ENCODE results near the gene ZNF678.
"Not testable (repeated sequence)": the region's sequence is repeated elsewhere in the genome, so short reads cannot be mapped to it uniquely, and the experiment has no call there.

ZNF678 gene

GRCh38 chr1:227545361-227545760 lies 18.0 kb upstream of the ZNF678 start:
- Mint-ChIP-seq H3K36me3 (ENCODE audit: insufficient read depth) (no peaks in the 10 kb centered on the region), H3K4me1 (ENCODE audit: low read depth in 2 of 2) (peaks cover 0 to 6% of the 10 kb centered on the region in 2 donors), H3K9me3 (no peaks in the 10 kb centered on the region), H3K27me3 (peaks cover 2 to 4% of the 10 kb centered on the region in 2 donors), H3K4me3 (peak overlapping the region in 1 of 2 donors; percentile 21), H3K27ac (peak overlapping the region; percentile 20 to 46)
- DNase-seq (no peak), ATAC-seq (replicated peaks) (no peak)

GRCh38 chr1:227546059-227546458 lies 17.3 kb upstream of the ZNF678 start:
- H3K4me1 Mint-ChIP-seq (ENCODE audit: low read depth in 2 of 2): peaks cover 0 to 6% of the 10 kb centered on the region in 2 donors
- ATAC-seq (replicated peaks): no peak
- H3K9me3 Mint-ChIP-seq: no peaks in the 10 kb centered on the region
- DNase-seq: no peak
- H3K4me3 Mint-ChIP-seq: no peak overlapping the region
- H3K27ac Mint-ChIP-seq: peak overlapping the region in 1 of 2 donors; percentile 20
- peaks cover 4 to 11% of the 10 kb centered on the region in 2 donors for H3K27me3 Mint-ChIP-seq
- no peaks in the 10 kb centered on the region for H3K36me3 Mint-ChIP-seq (ENCODE audit: insufficient read depth)

- no peak for ATAC-seq (replicated peaks)
- Mint-ChIP-seq H3K36me3 (ENCODE audit: insufficient read depth) (no peaks in the 10 kb centered on the region), H3K27me3 (peaks cover 4 to 17% of the 10 kb centered on the region in 2 donors), H3K9me3 (peaks cover 2 to 3% of the 10 kb centered on the region in 2 donors), H3K27ac (no peak overlapping the region), H3K4me3 (no peak overlapping the region), H3K4me1 (ENCODE audit: low read depth in 2 of 2) (peaks cover 0 to 3% of the 10 kb centered on the region in 2 donors)
- no peak for DNase-seq
Measured at GRCh38 chr1:227546598-227547309, 16.6 kb upstream of the ZNF678 start.

GRCh38 chr1:227547310-227548118 lies 15.8 kb upstream of the ZNF678 start:
- no peaks in the 10 kb centered on the region for H3K36me3 Mint-ChIP-seq (ENCODE audit: insufficient read depth)
- H3K4me3 Mint-ChIP-seq: no peak overlapping the region
- no peak overlapping the region for H3K27ac Mint-ChIP-seq
- ATAC-seq (replicated peaks) (no peak), DNase-seq (no peak)
- H3K4me1 Mint-ChIP-seq (ENCODE audit: low read depth in 2 of 2): peaks cover 0 to 3% of the 10 kb centered on the region in 2 donors
- H3K27me3 Mint-ChIP-seq: peaks cover 7 to 24% of the 10 kb centered on the region in 2 donors
- H3K9me3 Mint-ChIP-seq: peaks cover 4 to 10% of the 10 kb centered on the region in 2 donors

- DNase-seq (no peak), ATAC-seq (replicated peaks) (no peak)
- Mint-ChIP-seq H3K27me3 (peaks cover 12 to 30% of the 10 kb centered on the region in 2 donors), H3K4me3 (no peak overlapping the region), H3K4me1 (ENCODE audit: low read depth in 2 of 2) (peaks cover 0 to under 1% of the 10 kb centered on the region in 2 donors), H3K27ac (no peak overlapping the region), H3K9me3 (peaks cover 6 to 13% of the 10 kb centered on the region in 2 donors), H3K36me3 (ENCODE audit: insufficient read depth) (no peaks in the 10 kb centered on the region)
Measured at GRCh38 chr1:227548119-227548397, 15.3 kb upstream of the ZNF678 start.

- ATAC-seq (replicated peaks): no peak
- H3K36me3 Mint-ChIP-seq (ENCODE audit: insufficient read depth): no peaks in the 10 kb centered on the region
- H3K27ac Mint-ChIP-seq: no peak overlapping the region
- H3K4me3 Mint-ChIP-seq: no peak overlapping the region
- no peak for DNase-seq
- no peaks in the 10 kb centered on the region for H3K4me1 Mint-ChIP-seq (ENCODE audit: low read depth in 2 of 2)
- H3K27me3 Mint-ChIP-seq: peaks cover 12 to 31% of the 10 kb centered on the region in 2 donors
- H3K9me3 Mint-ChIP-seq: peaks cover 6 to 13% of the 10 kb centered on the region in 2 donors
Measured at GRCh38 chr1:227548448-227548847, 14.9 kb upstream of the ZNF678 start.

- ATAC-seq (replicated peaks) (no peak), DNase-seq (no peak)
- Mint-ChIP-seq H3K27me3 (peaks cover 20 to 31% of the 10 kb centered on the region in 2 donors), H3K36me3 (ENCODE audit: insufficient read depth) (no peaks in the 10 kb centered on the region), H3K4me1 (ENCODE audit: low read depth in 2 of 2) (no peaks in the 10 kb centered on the region), H3K4me3 (no peak overlapping the region), H3K9me3 (peaks cover 6 to 13% of the 10 kb centered on the region in 2 donors), H3K27ac (no peak overlapping the region)
Measured at GRCh38 chr1:227549892-227550291, 13.5 kb upstream of the ZNF678 start.

GRCh38 chr1:227551881-227552280 lies 11.5 kb upstream of the ZNF678 start:
- peaks cover 6 to 13% of the 10 kb centered on the region in 2 donors for H3K9me3 Mint-ChIP-seq
- H3K36me3 Mint-ChIP-seq (ENCODE audit: insufficient read depth); H3K4me1 Mint-ChIP-seq (ENCODE audit: low read depth in 2 of 2); H3K27ac Mint-ChIP-seq; DNase-seq; H3K4me3 Mint-ChIP-seq; ATAC-seq (replicated peaks): not testable (repeated sequence)
- H3K27me3 Mint-ChIP-seq: peaks cover 20 to 31% of the 10 kb centered on the region in 2 donors

- DNase-seq: no peak
- H3K4me1 Mint-ChIP-seq (ENCODE audit: low read depth in 2 of 2): peaks cover 0 to 5% of the 10 kb centered on the region in 2 donors
- H3K36me3 Mint-ChIP-seq (ENCODE audit: insufficient read depth): no peaks in the 10 kb centered on the region
- peaks cover 29 to 44% of the 10 kb centered on the region in 2 donors for H3K27me3 Mint-ChIP-seq
- H3K4me3 Mint-ChIP-seq: no peak overlapping the region
- peaks cover 6 to 13% of the 10 kb centered on the region in 2 donors for H3K9me3 Mint-ChIP-seq
- no peak for ATAC-seq (replicated peaks)
- H3K27ac Mint-ChIP-seq: no peak overlapping the region
Measured at GRCh38 chr1:227556288-227556687, 7.1 kb upstream of the ZNF678 start.

- Mint-ChIP-seq H3K27ac (no peak overlapping the region), H3K4me1 (ENCODE audit: low read depth in 2 of 2) (peaks cover 3 to 7% of the 10 kb centered on the region in 2 donors), H3K36me3 (ENCODE audit: insufficient read depth) (peaks cover 5% of the 10 kb centered on the region), H3K9me3 (no peaks in the 10 kb centered on the region), H3K4me3 (no peak overlapping the region), H3K27me3 (peaks cover 21 to 38% of the 10 kb centered on the region in 2 donors)
- ATAC-seq (replicated peaks): no peak
- no peak for DNase-seq
Measured at GRCh38 chr1:227557962-227558725, 5.2 kb upstream of the ZNF678 start.

- peaks cover 11% of the 10 kb centered on the region for H3K36me3 Mint-ChIP-seq (ENCODE audit: insufficient read depth)
- H3K4me3 Mint-ChIP-seq: no peak overlapping the region
- H3K27me3 Mint-ChIP-seq: peaks cover 21 to 37% of the 10 kb centered on the region in 2 donors
- ATAC-seq (replicated peaks) (no peak), DNase-seq (no peak)
- no peaks in the 10 kb centered on the region for H3K9me3 Mint-ChIP-seq
- no peak overlapping the region for H3K27ac Mint-ChIP-seq
- peaks cover 8 to 10% of the 10 kb centered on the region in 2 donors for H3K4me1 Mint-ChIP-seq (ENCODE audit: low read depth in 2 of 2)
Measured at GRCh38 chr1:227558732-227559262, 4.6 kb upstream of the ZNF678 start.

GRCh38 chr1:227559499-227559898 lies 3.9 kb upstream of the ZNF678 start:
- peaks cover 12 to 15% of the 10 kb centered on the region in 2 donors for H3K4me1 Mint-ChIP-seq (ENCODE audit: low read depth in 2 of 2)
- DNase-seq (no peak), ATAC-seq (replicated peaks) (no peak)
- H3K36me3 Mint-ChIP-seq (ENCODE audit: insufficient read depth): peaks cover 12% of the 10 kb centered on the region
- no peak overlapping the region for H3K27ac Mint-ChIP-seq
- peaks cover 15 to 37% of the 10 kb centered on the region in 2 donors for H3K27me3 Mint-ChIP-seq
- H3K9me3 Mint-ChIP-seq: no peaks in the 10 kb centered on the region
- H3K4me3 Mint-ChIP-seq: no peak overlapping the region

- Mint-ChIP-seq H3K27me3 (peaks cover 13 to 37% of the 10 kb centered on the region in 2 donors), H3K27ac (no peak overlapping the region), H3K9me3 (no peaks in the 10 kb centered on the region), H3K4me3 (peak overlapping the region in 1 of 2 donors; percentile 19), H3K4me1 (ENCODE audit: low read depth in 2 of 2) (peaks cover 12 to 16% of the 10 kb centered on the region in 2 donors), H3K36me3 (ENCODE audit: insufficient read depth) (peaks cover 12% of the 10 kb centered on the region)
- DNase-seq: no peak
- ATAC-seq (replicated peaks): no peak
Measured at GRCh38 chr1:227559926-227560325, 3.4 kb upstream of the ZNF678 start.
